AG04449 (cell line): ENCODE data around the gene ZMYM4.

Source experiments
- CTCF ChIA-PET: fragments of 350-600 bp; formaldehyde crosslinking; extraction: SDS; loops from one replicate; lab custom pipeline; 2021; ENCODE audit warnings: antibody characterized with exemption; lab: Yijun Ruan, JAX
- POLR2A ChIA-PET: fragments of 400-600, 350-600 bp; formaldehyde crosslinking; extraction: SDS; loops from one replicate; lab custom pipeline; 2020; ENCODE audit warnings: antibody characterized with exemption, inconsistent platforms; lab: Yijun Ruan, JAX
- DNase-seq: peaks from one replicate; pipeline ENCODE4 v3.0.0-alpha.2; 2010; ENCODE audit warnings: low read depth, low spot score
- H3K4me3 ChIP-seq: 2 replicates; pipeline ENCODE4 v1.5.1; 2011; ENCODE audit warnings: low read depth, mild to moderate bottlenecking, control low read depth, low read length
- CTCF ChIP-seq: IDR thresholded peaks from one replicate; pipeline ENCODE4 v1.5.1; 2011; ENCODE audit warnings: mild to moderate bottlenecking, moderate library complexity, low read length, control low read depth, inconsistent platforms; ENCODE audit not compliant: insufficient read depth; ENCODE audit errors: missing control alignments

Gene ZMYM4

GRCh38 chr1:35290452-35290851, 21.9 kb downstream of the ZMYM4 start:
- ChIA-PET CTCF (interaction anchor here (1.3 to 2.1 kb wide), 3 partner anchors 10 to 89 kb away, joined by 4 to 8 read pairs (median 4); no protein-coding TSS in a partner anchor), POLR2A (no interaction called here)
- no peak for DNase-seq
- no peak for TF ChIP-seq CTCF
- no peak overlapping the region for H3K4me3 ChIP-seq

- H3K4me3 ChIP-seq: no peak overlapping the region
- ChIA-PET CTCF (no interaction called here), POLR2A (no interaction called here)
- TF ChIP-seq CTCF: no peak
- DNase-seq: no peak
Measured at GRCh38 chr1:35294809-35295208, 26.3 kb downstream of the ZMYM4 start.

GRCh38 chr1:35297886-35298285, 29.4 kb downstream of the ZMYM4 start:
- no peak for TF ChIP-seq CTCF
- no peak overlapping the region for H3K4me3 ChIP-seq
- POLR2A ChIA-PET: no interaction called here
- DNase-seq: no peak
- CTCF ChIA-PET: interaction anchor here (6.1 kb wide), 1 partner anchor 96 kb away, joined by 37 read pairs; no protein-coding TSS in a partner anchor

GRCh38 chr1:35298464-35298863, 30.0 kb downstream of the ZMYM4 start:
- POLR2A ChIA-PET: no interaction called here
- DNase-seq: no peak
- CTCF ChIA-PET: interaction anchor here (1.4 to 6.1 kb wide), 2 partner anchors 97 to 99 kb away, joined by 4 to 37 read pairs; no protein-coding TSS in a partner anchor
- peak; percentile 45 for TF ChIP-seq CTCF
- H3K4me3 ChIP-seq: no peak overlapping the region

- no peak overlapping the region for H3K4me3 ChIP-seq
- POLR2A ChIA-PET: no interaction called here
- no peak for DNase-seq
- CTCF ChIA-PET: interaction anchor here (1.4 to 6.1 kb wide), 3 partner anchors 9 to 99 kb away, joined by 4 to 37 read pairs (median 8); no protein-coding TSS in a partner anchor
- TF ChIP-seq CTCF: no peak
Measured at GRCh38 chr1:35300376-35300775, 31.9 kb downstream of the ZMYM4 start.

- TF ChIP-seq CTCF: no peak
- POLR2A ChIA-PET: interaction anchor here (0.9 kb wide), 1 partner anchor 13 kb away, joined by 3 read pairs; no protein-coding TSS in a partner anchor
- CTCF ChIA-PET: interaction anchor here (6.1 kb wide), 1 partner anchor 100 kb away, joined by 37 read pairs; no protein-coding TSS in a partner anchor
- no peak for DNase-seq
- H3K4me3 ChIP-seq: no peak overlapping the region
Measured at GRCh38 chr1:35301674-35302392, 33.3 kb downstream of the ZMYM4 start.
